Measurements from ENCODE around the gene EXOC3L4. TPM values are rescaled to one million over a fixed set of nuclear protein-coding genes. Genes with fewer than 3 reads are reported as not detected.
"Not testable (repeated sequence)": the region's sequence is repeated elsewhere in the genome, so short reads cannot be mapped to it uniquely, and the experiment has no call there.

EXOC3L4 gene
- total and polyA plus RNA-seq, 4 experiments from 2014 or later, result not detected

- H3K4me3 ChIP-seq (ENCODE audit: low read length in 2 of 2); H3K9me3 ChIP-seq (ENCODE audit: control insufficient read depth in 1 of 2, low read length in 2 of 2); H3K4me1 Mint-ChIP-seq; H3K36me3 ChIP-seq (ENCODE audit: insufficient read depth, low read length); intact Hi-C loops (cut with micrococcal nuclease); H3K4me1 ChIP-seq (ENCODE audit: insufficient read depth, low read length); POLR2A ChIA-PET (ENCODE audit: partially characterized antibody); H3K27ac ChIP-seq (ENCODE audit: low read depth, low read length); H3K36me3 Mint-ChIP-seq; H3K27me3 ChIP-seq (ENCODE audit: insufficient read depth, low read length); DNase-seq; H3K9me3 Mint-ChIP-seq; H3K27me3 Mint-ChIP-seq: not testable (repeated sequence)
- CTCF ChIA-PET (ENCODE audit: partially characterized antibody), result interaction anchor here (1.1 to 1.3 kb wide), 2 partner anchors 10 to 14 kb away, joined by 3 to 6 read pairs; no protein-coding TSS in a partner anchor
- Mint-ChIP-seq H3K4me3 (peak overlapping the region; percentile 28 to 90 (median 82)), H3K27ac (peak overlapping the region in 4 of 7 donors; percentile 42 to 86 (median 78))
Observed at GRCh38 chr14:103115086-103115679, 20.7 kb downstream of the EXOC3L4 start.

- Mint-ChIP-seq H3K27me3 (peaks cover 11 to 12% of the 10 kb centered on the region in 2 donors), H3K4me3 (peak overlapping the region in 1 of 8 donors; percentile 47), H3K36me3 (no peaks in the 10 kb centered on the region), H3K4me1 (peaks cover 4 to 10% (median 7%) of the 10 kb centered on the region in 4 donors), H3K9me3 (no peaks in the 10 kb centered on the region), H3K27ac (peak overlapping the region in 1 of 7 donors; percentile 3)
- intact Hi-C loops (cut with micrococcal nuclease), result no loop called here
- Histone ChIP-seq H3K4me3 (ENCODE audit: low read length in 2 of 2) (no peak overlapping the region), H3K27me3 (ENCODE audit: insufficient read depth, low read length) (no peaks in the 10 kb centered on the region), H3K9me3 (ENCODE audit: control insufficient read depth in 1 of 2, low read length in 2 of 2) (no peaks in the 10 kb centered on the region), H3K4me1 (ENCODE audit: insufficient read depth, low read length) (peaks cover 4% of the 10 kb centered on the region), H3K27ac (ENCODE audit: low read depth, low read length) (no peak overlapping the region), H3K36me3 (ENCODE audit: insufficient read depth, low read length) (no peaks in the 10 kb centered on the region)
- DNase-seq, result no peak
- ChIA-PET POLR2A (ENCODE audit: partially characterized antibody) (no interaction called here), CTCF (ENCODE audit: partially characterized antibody) (interaction anchor here (1.5 kb wide), 1 partner anchor 11 kb away, joined by 5 read pairs; no protein-coding TSS in a partner anchor)
Observed at GRCh38 chr14:103115845-103116572, 21.5 kb downstream of the EXOC3L4 start.

- POLR2A ChIA-PET (ENCODE audit: partially characterized antibody), result no interaction called here
- Histone ChIP-seq H3K27ac (ENCODE audit: low read depth, low read length) (no peak overlapping the region), H3K9me3 (ENCODE audit: control insufficient read depth in 1 of 2, low read length in 2 of 2) (no peaks in the 10 kb centered on the region), H3K36me3 (ENCODE audit: insufficient read depth, low read length) (no peaks in the 10 kb centered on the region), H3K27me3 (ENCODE audit: insufficient read depth, low read length) (no peaks in the 10 kb centered on the region), H3K4me3 (ENCODE audit: low read length in 2 of 2) (no peak overlapping the region), H3K4me1 (ENCODE audit: insufficient read depth, low read length) (peaks cover 4% of the 10 kb centered on the region)
- Mint-ChIP-seq H3K9me3 (no peaks in the 10 kb centered on the region), H3K27me3 (peaks cover 13 to 17% of the 10 kb centered on the region in 2 donors), H3K27ac (no peak overlapping the region), H3K36me3 (no peaks in the 10 kb centered on the region), H3K4me3 (no peak overlapping the region), H3K4me1 (peaks cover 4 to 10% (median 7%) of the 10 kb centered on the region in 4 donors)
- intact Hi-C loops (cut with micrococcal nuclease), result no loop called here
- DNase-seq, result no peak
- CTCF ChIA-PET (ENCODE audit: partially characterized antibody), result interaction anchor here (0.9 to 1.5 kb wide), 2 partner anchors 12 to 37 kb away, joined by 3 to 5 read pairs; no protein-coding TSS in a partner anchor
Observed at GRCh38 chr14:103116636-103117035, 22.1 kb downstream of the EXOC3L4 start.

- H3K4me1 Mint-ChIP-seq, result peaks cover 7 to 10% (median 9%) of the 10 kb centered on the region in 4 donors
- DNase-seq; H3K9me3 ChIP-seq (ENCODE audit: control insufficient read depth in 1 of 2, low read length in 2 of 2); H3K9me3 Mint-ChIP-seq; POLR2A ChIA-PET (ENCODE audit: partially characterized antibody); H3K27ac ChIP-seq (ENCODE audit: low read depth, low read length); H3K27ac Mint-ChIP-seq; H3K36me3 Mint-ChIP-seq; intact Hi-C loops (cut with micrococcal nuclease); H3K4me1 ChIP-seq (ENCODE audit: insufficient read depth, low read length); H3K36me3 ChIP-seq (ENCODE audit: insufficient read depth, low read length); H3K27me3 ChIP-seq (ENCODE audit: insufficient read depth, low read length); H3K4me3 Mint-ChIP-seq; H3K4me3 ChIP-seq (ENCODE audit: low read length in 2 of 2): not testable (repeated sequence)
- H3K27me3 Mint-ChIP-seq, result peaks cover 13 to 20% of the 10 kb centered on the region in 2 donors
- CTCF ChIA-PET (ENCODE audit: partially characterized antibody), result interaction anchor here (0.9 kb wide), 1 partner anchor 38 kb away, joined by 3 read pairs; no protein-coding TSS in a partner anchor
Observed at GRCh38 chr14:103117499-103117898, 23.0 kb downstream of the EXOC3L4 start.

- H3K36me3 Mint-ChIP-seq, result no peaks in the 10 kb centered on the region
- H3K4me3 Mint-ChIP-seq, result no peak overlapping the region
- no peak overlapping the region for H3K4me3 ChIP-seq (ENCODE audit: low read length in 2 of 2)
- no peak overlapping the region for H3K27ac Mint-ChIP-seq
- no peaks in the 10 kb centered on the region for H3K27me3 ChIP-seq (ENCODE audit: insufficient read depth, low read length)
- no peaks in the 10 kb centered on the region for H3K36me3 ChIP-seq (ENCODE audit: insufficient read depth, low read length)
- H3K27ac ChIP-seq (ENCODE audit: low read depth, low read length), result no peak overlapping the region
- DNase-seq, result no peak
- ChIA-PET POLR2A (ENCODE audit: partially characterized antibody) (no interaction called here), CTCF (ENCODE audit: partially characterized antibody) (no interaction called here)
- peaks cover 7 to 10% (median 9%) of the 10 kb centered on the region in 4 donors for H3K4me1 Mint-ChIP-seq
- H3K27me3 Mint-ChIP-seq, result peaks cover 13 to 20% of the 10 kb centered on the region in 2 donors
- peaks cover 8% of the 10 kb centered on the region for H3K4me1 ChIP-seq (ENCODE audit: insufficient read depth, low read length)
- no peaks in the 10 kb centered on the region for H3K9me3 ChIP-seq (ENCODE audit: control insufficient read depth in 1 of 2, low read length in 2 of 2)
- intact Hi-C loops (cut with micrococcal nuclease), result no loop called here
- H3K9me3 Mint-ChIP-seq, result no peaks in the 10 kb centered on the region
Observed at GRCh38 chr14:103118018-103118662, 23.6 kb downstream of the EXOC3L4 start.

GRCh38 chr14:103118663-103119404, 24.3 kb downstream of the EXOC3L4 start:
- Mint-ChIP-seq H3K4me1 (peaks cover 7 to 10% (median 9%) of the 10 kb centered on the region in 4 donors), H3K9me3 (no peaks in the 10 kb centered on the region), H3K4me3 (no peak overlapping the region), H3K36me3 (no peaks in the 10 kb centered on the region), H3K27ac (no peak overlapping the region), H3K27me3 (peaks cover 13 to 20% of the 10 kb centered on the region in 2 donors)
- H3K27me3 ChIP-seq (ENCODE audit: insufficient read depth, low read length), result peaks cover under 1% of the 10 kb centered on the region
- no peaks in the 10 kb centered on the region for H3K9me3 ChIP-seq (ENCODE audit: control insufficient read depth in 1 of 2, low read length in 2 of 2)
- H3K4me3 ChIP-seq (ENCODE audit: low read length in 2 of 2), result no peak overlapping the region
- H3K36me3 ChIP-seq (ENCODE audit: insufficient read depth, low read length), result no peaks in the 10 kb centered on the region
- peaks cover 12% of the 10 kb centered on the region for H3K4me1 ChIP-seq (ENCODE audit: insufficient read depth, low read length)
- POLR2A ChIA-PET (ENCODE audit: partially characterized antibody), result no interaction called here
- H3K27ac ChIP-seq (ENCODE audit: low read depth, low read length), result no peak overlapping the region
- DNase-seq, result no peak
- CTCF ChIA-PET (ENCODE audit: partially characterized antibody), result interaction anchor here (2.2 kb wide), 1 partner anchor 14 kb away, joined by 11 read pairs; no protein-coding TSS in a partner anchor
- intact Hi-C loops (cut with micrococcal nuclease), result no loop called here

Measured in CD4-positive, alpha-beta memory T cell (primary cell).